Esophagus muscularis mucosa (tissue), 4 donors: Measurements from ENCODE around the gene RBX1.

Experiments
- CTCF ChIP-seq, 3 experiments: fragments of 200-600 bp in 2 of 3; fragments of 450-650 bp in 1 of 3; sonication (generic) in 2 of 3; IDR thresholded peaks; one replicate each; pipeline ENCODE4 v1.5.1; 2017 to 2019; ENCODE audit warnings: antibody characterized with exemption in 3 of 3, mild to moderate bottlenecking in 2 of 3, moderate library complexity in 1 of 3
- EP300 ChIP-seq: sonication (generic); formaldehyde crosslinking; IDR thresholded peaks from one replicate; pipeline ENCODE4 v1.6.1; 2017; ENCODE audit warnings: antibody characterized with exemption
- POLR2A ChIP-seq: fragments of 450-650 bp; IDR thresholded peaks from one replicate; pipeline ENCODE4 v1.6.1; 2017; ENCODE audit warnings: antibody characterized with exemption, moderate library complexity, mild to moderate bottlenecking, low read depth
- POLR2AphosphoS5 ChIP-seq, 2 donors: sonication (generic); formaldehyde crosslinking; IDR thresholded peaks; one replicate each; pipeline ENCODE4 v1.6.1; 2017; ENCODE audit warnings: antibody characterized with exemption in 2 of 2

GRCh38 chr22:40928657-40929056 is 22.5 kb upstream of the RBX1 start:
- TF ChIP-seq CTCF (IDR thresholded peaks at IDR 0.05) (no peak), POLR2A (no peak), POLR2AphosphoS5 (IDR thresholded peaks at IDR 0.05) (no peak), EP300 (no peak)
